COLO829 (cell line): ENCODE results near the gene RWDD4.
A peak's percentile ranks its signal among the peaks of the same experiment; 100 is the strongest.

Experiments used
- DNase-seq: peaks from one replicate; pipeline ENCODE4 v3.0.0; 2012; ENCODE audit warnings: low spot score

The RWDD4 gene

GRCh38 chr4:183659029-183659871 lies at the start of gene RWDD4, which contains the start of gene TRAPPC11:
RWDD4 (minus strand) TSS chr4:183659185; CDS start chr4:183658952, 233 bp downstream.
TRAPPC11 (plus strand) TSS chr4:183659293; CDS start chr4:183663868, 4,575 bp downstream.
- DNase-seq, result peak; percentile 96

- no peak for DNase-seq
Observed at GRCh38 chr4:183702492-183702891, 43.5 kb upstream of the RWDD4 start.

DNA sequence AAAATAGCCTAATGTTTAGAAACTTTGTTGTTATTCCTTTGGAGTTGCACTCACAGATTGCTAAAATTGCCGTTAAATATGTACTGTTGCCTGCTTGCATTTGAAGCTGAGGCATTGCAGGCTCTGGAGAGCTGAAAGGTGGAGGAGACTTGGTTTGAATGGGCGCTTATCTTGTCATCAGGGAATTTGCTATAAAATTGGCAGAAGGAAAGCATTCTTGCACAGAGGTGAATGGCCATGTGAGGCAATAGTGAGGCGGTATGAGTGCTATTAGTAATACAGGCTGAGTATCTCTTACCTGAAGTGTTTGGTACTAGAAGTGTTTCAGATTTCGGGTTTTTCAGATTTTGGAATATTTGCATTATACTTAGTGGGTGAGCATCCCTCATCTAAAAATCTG lies 41.4 kb upstream of the RWDD4 start:
- DNase-seq, result no peak

DNA sequence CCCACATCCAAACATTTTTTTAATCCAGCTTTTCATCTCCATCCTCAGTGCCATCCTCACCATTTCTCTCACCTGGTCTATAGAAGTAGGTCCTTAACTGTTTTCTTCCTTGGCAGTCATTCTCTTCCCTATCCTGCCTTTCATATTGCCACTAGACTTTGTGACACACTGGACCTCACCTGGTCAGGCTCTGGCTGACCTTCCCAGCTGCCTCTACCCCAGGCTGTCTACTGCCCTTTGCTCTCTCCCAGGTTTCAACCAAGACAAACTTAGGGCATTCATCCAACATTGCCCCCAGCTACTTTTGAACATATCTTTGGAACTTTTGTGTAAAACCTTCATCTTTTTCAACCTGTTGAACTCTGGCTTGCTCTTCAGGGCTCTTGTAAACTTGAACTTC lies 39.9 kb upstream of the RWDD4 start:
- no peak for DNase-seq

DNA sequence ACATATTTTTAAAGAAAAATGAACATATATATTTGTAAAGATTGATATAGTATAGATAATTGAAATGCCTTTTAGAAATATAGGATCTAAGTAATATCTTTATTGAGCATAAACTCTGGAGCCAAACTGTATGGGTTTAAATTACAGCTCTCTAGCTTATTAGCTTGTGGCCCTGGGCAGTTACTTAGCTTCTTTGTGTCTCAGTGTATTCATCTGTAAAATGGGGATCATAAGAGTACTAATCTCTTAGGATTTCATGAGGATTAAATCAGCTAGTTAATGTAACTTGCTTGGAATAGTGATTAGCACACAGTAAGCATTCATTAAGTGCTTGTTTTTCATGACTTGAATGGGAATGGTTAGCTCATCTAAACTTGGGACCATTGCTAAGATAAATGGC lies 32.9 kb upstream of the RWDD4 start:
- DNase-seq, result no peak

DNA sequence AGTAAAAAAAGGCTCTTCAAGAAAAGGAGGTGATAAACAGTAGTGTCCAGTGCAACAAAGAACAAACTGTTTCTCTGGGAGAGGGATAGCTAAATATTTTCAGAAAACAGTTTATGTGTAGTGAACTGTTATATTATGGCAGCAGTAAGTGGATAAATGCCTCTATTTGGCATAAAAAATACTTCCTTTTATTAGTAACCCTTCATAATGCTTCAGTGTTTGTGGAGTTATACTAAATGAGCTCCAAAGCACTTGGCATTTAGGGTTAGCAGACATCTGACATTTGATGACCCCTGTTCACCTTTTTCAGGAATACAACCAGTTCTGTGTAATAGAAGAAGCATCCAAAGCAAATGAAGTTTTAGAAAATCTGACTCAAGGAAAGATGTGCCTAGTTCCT lies 32.0 kb upstream of the RWDD4 start:
- DNase-seq, result peak; percentile 56

DNA sequence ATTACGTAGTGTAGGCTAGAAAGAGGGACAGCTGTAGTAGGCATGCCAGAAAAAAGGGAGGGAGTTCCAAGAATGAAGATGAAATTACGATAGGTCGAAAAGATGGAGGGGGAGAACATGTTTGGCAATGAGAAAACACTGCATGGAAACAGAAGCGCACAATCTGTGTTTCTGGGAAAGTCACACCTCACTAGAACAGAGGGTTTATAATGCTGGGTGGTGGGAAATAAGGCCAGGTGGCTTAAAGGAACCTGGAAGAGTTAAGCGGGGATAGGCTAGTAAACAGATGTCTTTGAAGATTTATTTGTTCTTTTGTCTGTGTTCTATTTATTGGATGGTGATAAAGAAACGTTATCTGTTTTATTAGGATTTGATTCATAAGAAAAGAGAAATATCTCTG lies 29.2 kb upstream of the RWDD4 start:
- DNase-seq, result no peak

- DNase-seq, result peak; percentile 86
Observed at GRCh38 chr4:183686461-183686860, 27.5 kb upstream of the RWDD4 start.

GRCh38 chr4:183681119-183681518 lies 22.1 kb upstream of the RWDD4 start:
- DNase-seq, result no peak

DNA sequence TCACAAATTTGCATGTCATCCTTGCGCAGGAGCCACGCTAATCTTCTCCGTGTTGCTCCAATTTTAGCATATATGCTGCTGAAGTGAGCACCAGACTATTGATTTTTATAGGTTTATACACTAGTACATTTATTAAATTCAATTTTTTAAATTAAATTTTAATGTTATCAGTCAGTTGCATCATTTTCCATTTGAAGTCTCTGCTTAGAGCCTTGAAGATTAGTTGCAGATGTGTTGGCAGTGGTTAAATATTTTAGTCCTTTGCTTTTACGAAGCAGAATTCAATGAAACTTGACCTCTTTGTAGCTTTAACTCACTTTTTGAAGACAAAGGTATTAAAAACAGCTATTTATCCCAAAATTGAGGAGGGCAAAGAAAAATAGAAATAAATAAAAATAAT lies 16.6 kb upstream of the RWDD4 start:
- DNase-seq, result no peak

GRCh38 chr4:183674153-183674552 lies 15.2 kb upstream of the RWDD4 start:
- DNase-seq, result no peak

GRCh38 chr4:183670960-183671555 lies 12.1 kb upstream of the RWDD4 start:
- DNase-seq, result no peak

- DNase-seq, result no peak
Observed at GRCh38 chr4:183670251-183670650, 11.3 kb upstream of the RWDD4 start.

DNA sequence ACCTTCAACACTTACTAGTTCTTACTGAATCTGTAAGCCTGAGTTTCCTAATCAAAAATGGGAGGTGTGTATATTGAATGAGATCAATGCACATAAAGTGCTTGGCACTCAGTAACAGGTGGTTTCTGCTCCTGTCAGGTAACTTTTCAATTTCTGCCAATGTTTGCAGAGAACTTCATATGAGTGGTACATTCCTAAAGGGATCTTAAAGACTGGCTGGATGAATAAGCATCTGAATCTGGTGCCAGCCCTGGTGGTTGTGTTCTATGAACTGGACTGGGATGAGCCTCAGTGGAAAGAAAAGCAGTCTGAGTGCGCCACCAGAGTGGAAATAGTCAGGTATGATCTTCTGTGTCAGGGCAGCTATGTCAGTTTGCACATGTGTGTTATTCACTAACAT lies 7.1 kb upstream of the RWDD4 start:
- DNase-seq, result no peak

GRCh38 chr4:183659872-183660242 lies 872 bp upstream of the RWDD4 start:
- DNase-seq, result no peak

- DNase-seq, result peak; percentile 19
Observed at GRCh38 chr4:183658362-183659028, 490 bp downstream of the RWDD4 start.

GRCh38 chr4:183657564-183657963 lies 1.4 kb downstream of the RWDD4 start:
- DNase-seq, result no peak

DNA sequence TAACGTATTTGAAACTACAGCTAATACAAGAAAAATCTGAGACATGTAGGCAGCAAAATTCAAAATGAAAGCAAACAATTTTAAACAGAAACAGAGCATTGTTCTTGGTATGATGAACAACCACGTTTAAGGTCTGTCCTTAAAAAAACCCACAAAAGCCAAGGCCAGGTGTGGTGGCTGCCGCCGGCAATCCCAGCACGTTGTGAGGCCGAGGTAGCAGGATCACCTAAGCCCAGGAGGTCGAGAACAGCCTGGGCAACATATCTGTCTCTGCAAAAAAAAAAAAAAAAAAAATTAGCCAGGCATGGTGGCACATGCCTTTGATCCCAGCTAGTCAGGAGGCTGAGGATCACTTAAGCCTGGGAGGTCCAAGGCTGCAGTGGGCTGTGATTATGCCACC lies 13.7 kb downstream of the RWDD4 start:
- no peak for DNase-seq

- DNase-seq, result no peak
Observed at GRCh38 chr4:183639291-183639690, 19.7 kb downstream of the RWDD4 start.

- no peak for DNase-seq
Observed at GRCh38 chr4:183638436-183638835, 20.5 kb downstream of the RWDD4 start.

GRCh38 chr4:183637461-183637860 lies 21.5 kb downstream of the RWDD4 start:
- no peak for DNase-seq

DNA sequence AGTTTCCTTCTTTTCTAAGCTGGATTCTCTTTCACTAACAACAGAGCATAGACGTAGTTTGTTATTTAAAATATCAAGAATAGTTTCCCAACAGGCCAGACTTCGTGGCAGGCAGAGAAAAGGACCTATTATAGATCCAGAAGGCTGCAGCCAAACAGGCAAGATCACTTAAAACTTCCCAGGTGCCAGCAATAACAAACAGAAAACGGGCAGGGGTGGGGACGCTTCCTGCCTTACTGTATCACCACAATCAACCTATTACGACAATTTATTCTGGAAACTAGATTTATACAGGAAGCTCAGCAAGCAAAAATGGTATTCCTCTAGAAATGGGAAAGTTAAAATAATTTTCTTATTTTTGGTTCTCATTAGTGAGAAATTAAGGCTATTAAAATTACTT lies 22.1 kb downstream of the RWDD4 start:
- no peak for DNase-seq

DNA sequence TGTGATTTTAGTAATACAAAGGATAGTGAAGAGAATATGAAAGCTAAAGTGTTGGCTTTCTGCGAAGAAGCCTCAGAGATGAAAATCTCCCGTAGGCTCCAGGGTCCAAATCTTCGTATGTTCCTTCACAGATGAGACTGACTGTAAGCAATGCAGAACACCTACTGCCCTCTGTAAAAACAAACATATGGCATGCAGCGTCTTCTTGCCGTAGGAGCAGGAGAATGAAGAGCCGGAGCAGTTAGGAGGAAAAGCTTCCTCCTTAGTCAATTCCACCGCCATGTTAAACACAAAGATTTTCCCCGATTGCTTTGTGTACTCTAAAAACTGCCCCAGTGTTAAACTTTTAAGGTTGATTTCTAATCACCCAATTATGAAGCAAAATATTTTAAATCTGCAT lies 22.5 kb downstream of the RWDD4 start:
- DNase-seq, result no peak
